ENCODE measurements around the gene CTTNBP2. TPM values are rescaled to one million over a fixed set of nuclear protein-coding genes. Genes with fewer than 3 reads are reported as not detected.

CTTNBP2 gene
- polyA plus RNA-seq, 1 of the 3 experiments (the other 2 are of a cell fraction): not detected

GRCh38 chr7:117844678-117845077 lies 28.6 kb downstream of the CTTNBP2 start:
- no peaks in the 10 kb centered on the region for H3K9me2 ChIP-seq
- CTCF ChIA-PET: no interaction called here
- H3F3A ChIP-seq (replicated peaks; ENCODE audit: insufficient read depth): no peaks in the 10 kb centered on the region
- no peak overlapping the region for H3K9ac ChIP-seq
- TF ChIP-seq ZBTB33 (IDR thresholded peaks at IDR 0.05; ENCODE audit: borderline replicate concordance, low read depth) (no peak), SIN3A (IDR thresholded peaks at IDR 0.05; ENCODE audit: borderline replicate concordance, low read depth, low read length) (no peak), IRF3 (IDR thresholded peaks at IDR 0.05; ENCODE audit: low read depth, low read length) (no peak), TCF12 (IDR thresholded peaks at IDR 0.05) (no peak), NFIC (IDR thresholded peaks at IDR 0.05; ENCODE audit: borderline replicate concordance) (no peak), POLR2AphosphoS5 (IDR thresholded peaks at IDR 0.05; ENCODE audit: low read depth, low read length) (no peak), TAF1 (IDR thresholded peaks at IDR 0.05; ENCODE audit: borderline replicate concordance, low read depth, low read length) (no peak), NRF1 (IDR thresholded peaks at IDR 0.05; ENCODE audit: low read depth, low read length) (no peak), RCOR1 (IDR thresholded peaks at IDR 0.05; ENCODE audit: low read length) (no peak), MEF2A (IDR thresholded peaks at IDR 0.05; ENCODE audit: borderline replicate concordance, low read depth) (no peak), JUND (IDR thresholded peaks at IDR 0.05) (no peak), EZH2phosphoT487 (IDR thresholded peaks at IDR 0.05; ENCODE audit: borderline replicate concordance, low read depth) (no peak), RAD21 (IDR thresholded peaks at IDR 0.05; ENCODE audit: low read length) (no peak)
- TF ChIP-seq, protein P1, sequence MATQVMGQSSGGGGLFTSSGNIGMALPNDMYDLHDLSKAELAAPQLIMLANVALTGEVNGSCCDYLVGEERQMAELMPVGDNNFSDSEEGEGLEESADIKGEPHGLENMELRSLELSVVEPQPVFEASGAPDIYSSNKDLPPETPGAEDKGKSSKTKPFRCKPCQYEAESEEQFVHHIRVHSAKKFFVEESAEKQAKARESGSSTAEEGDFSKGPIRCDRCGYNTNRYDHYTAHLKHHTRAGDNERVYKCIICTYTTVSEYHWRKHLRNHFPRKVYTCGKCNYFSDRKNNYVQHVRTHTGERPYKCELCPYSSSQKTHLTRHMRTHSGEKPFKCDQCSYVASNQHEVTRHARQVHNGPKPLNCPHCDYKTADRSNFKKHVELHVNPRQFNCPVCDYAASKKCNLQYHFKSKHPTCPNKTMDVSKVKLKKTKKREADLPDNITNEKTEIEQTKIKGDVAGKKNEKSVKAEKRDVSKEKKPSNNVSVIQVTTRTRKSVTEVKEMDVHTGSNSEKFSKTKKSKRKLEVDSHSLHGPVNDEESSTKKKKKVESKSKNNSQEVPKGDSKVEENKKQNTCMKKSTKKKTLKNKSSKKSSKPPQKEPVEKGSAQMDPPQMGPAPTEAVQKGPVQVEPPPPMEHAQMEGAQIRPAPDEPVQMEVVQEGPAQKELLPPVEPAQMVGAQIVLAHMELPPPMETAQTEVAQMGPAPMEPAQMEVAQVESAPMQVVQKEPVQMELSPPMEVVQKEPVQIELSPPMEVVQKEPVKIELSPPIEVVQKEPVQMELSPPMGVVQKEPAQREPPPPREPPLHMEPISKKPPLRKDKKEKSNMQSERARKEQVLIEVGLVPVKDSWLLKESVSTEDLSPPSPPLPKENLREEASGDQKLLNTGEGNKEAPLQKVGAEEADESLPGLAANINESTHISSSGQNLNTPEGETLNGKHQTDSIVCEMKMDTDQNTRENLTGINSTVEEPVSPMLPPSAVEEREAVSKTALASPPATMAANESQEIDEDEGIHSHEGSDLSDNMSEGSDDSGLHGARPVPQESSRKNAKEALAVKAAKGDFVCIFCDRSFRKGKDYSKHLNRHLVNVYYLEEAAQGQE (IDR thresholded peaks at IDR 0.05; ENCODE audit: low read depth, low read length): no peak
- TF ChIP-seq, protein P2, sequence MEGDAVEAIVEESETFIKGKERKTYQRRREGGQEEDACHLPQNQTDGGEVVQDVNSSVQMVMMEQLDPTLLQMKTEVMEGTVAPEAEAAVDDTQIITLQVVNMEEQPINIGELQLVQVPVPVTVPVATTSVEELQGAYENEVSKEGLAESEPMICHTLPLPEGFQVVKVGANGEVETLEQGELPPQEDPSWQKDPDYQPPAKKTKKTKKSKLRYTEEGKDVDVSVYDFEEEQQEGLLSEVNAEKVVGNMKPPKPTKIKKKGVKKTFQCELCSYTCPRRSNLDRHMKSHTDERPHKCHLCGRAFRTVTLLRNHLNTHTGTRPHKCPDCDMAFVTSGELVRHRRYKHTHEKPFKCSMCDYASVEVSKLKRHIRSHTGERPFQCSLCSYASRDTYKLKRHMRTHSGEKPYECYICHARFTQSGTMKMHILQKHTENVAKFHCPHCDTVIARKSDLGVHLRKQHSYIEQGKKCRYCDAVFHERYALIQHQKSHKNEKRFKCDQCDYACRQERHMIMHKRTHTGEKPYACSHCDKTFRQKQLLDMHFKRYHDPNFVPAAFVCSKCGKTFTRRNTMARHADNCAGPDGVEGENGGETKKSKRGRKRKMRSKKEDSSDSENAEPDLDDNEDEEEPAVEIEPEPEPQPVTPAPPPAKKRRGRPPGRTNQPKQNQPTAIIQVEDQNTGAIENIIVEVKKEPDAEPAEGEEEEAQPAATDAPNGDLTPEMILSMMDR (IDR thresholded peaks at IDR 0.05): no peak
- TF ChIP-seq, protein P3, sequence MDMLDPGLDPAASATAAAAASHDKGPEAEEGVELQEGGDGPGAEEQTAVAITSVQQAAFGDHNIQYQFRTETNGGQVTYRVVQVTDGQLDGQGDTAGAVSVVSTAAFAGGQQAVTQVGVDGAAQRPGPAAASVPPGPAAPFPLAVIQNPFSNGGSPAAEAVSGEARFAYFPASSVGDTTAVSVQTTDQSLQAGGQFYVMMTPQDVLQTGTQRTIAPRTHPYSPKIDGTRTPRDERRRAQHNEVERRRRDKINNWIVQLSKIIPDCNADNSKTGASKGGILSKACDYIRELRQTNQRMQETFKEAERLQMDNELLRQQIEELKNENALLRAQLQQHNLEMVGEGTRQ (IDR thresholded peaks at IDR 0.05; ENCODE audit: borderline replicate concordance, low read depth, low read length): no peak
- H3K9me3 ChIP-seq: no peaks in the 10 kb centered on the region
- POLR2A ChIA-PET: no interaction called here
- no peaks in the 10 kb centered on the region for H3K36me3 ChIP-seq (replicated peaks in 1 of 2; ENCODE audit: control insufficient read depth in 1 of 2, insufficient read depth in 2 of 2, low read length in 1 of 2)
- H3K4me1 ChIP-seq (ENCODE audit: control insufficient read depth in 1 of 2, insufficient read depth in 2 of 2, low read depth in 1 of 2, low read length in 1 of 2): no peaks in the 10 kb centered on the region
- H3K4me2 ChIP-seq: no peak overlapping the region
- no peak overlapping the region for H3K27ac ChIP-seq (ENCODE audit: low read depth in 2 of 2, low read length in 1 of 2)
- H3K79me2 ChIP-seq (ENCODE audit: insufficient read depth): no peaks in the 10 kb centered on the region
- no peak overlapping the region for H2AFZ ChIP-seq (ENCODE audit: low read depth)
- no peak for DNase-seq
- H3K27me3 ChIP-seq (ENCODE audit: insufficient read depth): peaks cover 5% of the 10 kb centered on the region; the same call in 1 of the 2 replicates
- no peaks in the 10 kb centered on the region for H4K20me1 ChIP-seq (ENCODE audit: insufficient read depth)
- H3K4me3 ChIP-seq (ENCODE audit: low read depth in 2 of 2, low read length in 1 of 2): no peak overlapping the region
- WGBS (ENCODE audit: low lambda C conversion rate): 6% methylated on average over 2 of the region's 2 CpGs
